ENCODE results near the gene SLIT1. TPM values are rescaled to one million over a fixed set of nuclear protein-coding genes. Genes with fewer than 3 reads are reported as not detected.

Gene SLIT1
- total RNA-seq, 4 donors from 2014 or later = 0.10 to 0.13 TPM; not detected in 2

GRCh38 chr10:97153270-97153850 lies 32.4 kb downstream of the SLIT1 start:
- Histone ChIP-seq H3K4me3 (no peak overlapping the region), H3K9me3 (no peaks in the 10 kb centered on the region), H3K4me1 (no peaks in the 10 kb centered on the region), H3K27ac (no peak overlapping the region), H3K36me3 (no peaks in the 10 kb centered on the region), H3K27me3 (no peaks in the 10 kb centered on the region)
- TF ChIP-seq, protein P1, sequence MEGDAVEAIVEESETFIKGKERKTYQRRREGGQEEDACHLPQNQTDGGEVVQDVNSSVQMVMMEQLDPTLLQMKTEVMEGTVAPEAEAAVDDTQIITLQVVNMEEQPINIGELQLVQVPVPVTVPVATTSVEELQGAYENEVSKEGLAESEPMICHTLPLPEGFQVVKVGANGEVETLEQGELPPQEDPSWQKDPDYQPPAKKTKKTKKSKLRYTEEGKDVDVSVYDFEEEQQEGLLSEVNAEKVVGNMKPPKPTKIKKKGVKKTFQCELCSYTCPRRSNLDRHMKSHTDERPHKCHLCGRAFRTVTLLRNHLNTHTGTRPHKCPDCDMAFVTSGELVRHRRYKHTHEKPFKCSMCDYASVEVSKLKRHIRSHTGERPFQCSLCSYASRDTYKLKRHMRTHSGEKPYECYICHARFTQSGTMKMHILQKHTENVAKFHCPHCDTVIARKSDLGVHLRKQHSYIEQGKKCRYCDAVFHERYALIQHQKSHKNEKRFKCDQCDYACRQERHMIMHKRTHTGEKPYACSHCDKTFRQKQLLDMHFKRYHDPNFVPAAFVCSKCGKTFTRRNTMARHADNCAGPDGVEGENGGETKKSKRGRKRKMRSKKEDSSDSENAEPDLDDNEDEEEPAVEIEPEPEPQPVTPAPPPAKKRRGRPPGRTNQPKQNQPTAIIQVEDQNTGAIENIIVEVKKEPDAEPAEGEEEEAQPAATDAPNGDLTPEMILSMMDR (IDR thresholded peaks at IDR 0.05 in 4 of 5, conservative IDR thresholded peaks at IDR 0.05 in 1 of 5) = no peak
- no peak for TF ChIP-seq POLR2A (IDR thresholded peaks at IDR 0.05)
- intact Hi-C loops (cut with DNase I; ENCODE audit: low total_unique reads) (no loop called here), in situ Hi-C loops (cut with MboI; ENCODE audit: low sequenced_read_pairs in 4 of 4) (no loop called here)
- ATAC-seq (no peak), DNase-seq (no peak)

DNA sequence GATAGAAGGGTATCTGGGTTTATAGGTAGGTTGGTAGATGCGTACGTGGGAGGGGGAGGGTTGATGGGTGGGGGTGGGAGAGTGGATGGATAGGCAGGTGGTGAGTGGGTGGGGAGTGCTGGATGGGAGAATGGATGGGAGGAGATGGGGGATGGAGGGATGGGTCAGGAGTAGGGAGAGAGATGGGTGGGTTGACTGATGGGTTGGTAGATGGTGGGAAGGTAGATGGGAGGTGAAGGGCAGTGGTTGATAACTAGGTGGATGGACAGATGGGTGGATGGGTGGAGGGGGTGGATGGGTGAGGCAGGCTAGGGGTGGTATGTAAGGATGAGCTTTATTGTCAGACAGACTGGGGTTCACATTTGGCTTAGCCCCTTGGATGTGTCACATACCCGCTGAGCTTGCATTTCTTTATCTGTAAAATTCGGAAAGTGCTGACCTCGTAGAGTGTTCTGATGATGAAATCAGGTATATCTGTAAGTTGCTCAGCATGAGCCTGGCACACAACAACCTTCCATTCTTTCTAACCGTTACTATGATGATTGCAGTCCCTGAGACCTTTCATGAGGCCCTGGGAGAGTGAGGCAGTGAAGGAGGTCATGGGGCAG lies 34.3 kb downstream of the SLIT1 start:
- Histone ChIP-seq H3K36me3 (no peaks in the 10 kb centered on the region), H3K27me3 (no peaks in the 10 kb centered on the region), H3K27ac (no peak overlapping the region), H3K4me3 (no peak overlapping the region), H3K4me1 (no peaks in the 10 kb centered on the region), H3K9me3 (no peaks in the 10 kb centered on the region)
- DNase-seq = no peak
- intact Hi-C loops (cut with DNase I; ENCODE audit: low total_unique reads) (no loop called here), in situ Hi-C loops (cut with MboI; ENCODE audit: low sequenced_read_pairs in 4 of 4) (no loop called here)
- no peak for ATAC-seq
- no peak for TF ChIP-seq POLR2A (IDR thresholded peaks at IDR 0.05)

DNA sequence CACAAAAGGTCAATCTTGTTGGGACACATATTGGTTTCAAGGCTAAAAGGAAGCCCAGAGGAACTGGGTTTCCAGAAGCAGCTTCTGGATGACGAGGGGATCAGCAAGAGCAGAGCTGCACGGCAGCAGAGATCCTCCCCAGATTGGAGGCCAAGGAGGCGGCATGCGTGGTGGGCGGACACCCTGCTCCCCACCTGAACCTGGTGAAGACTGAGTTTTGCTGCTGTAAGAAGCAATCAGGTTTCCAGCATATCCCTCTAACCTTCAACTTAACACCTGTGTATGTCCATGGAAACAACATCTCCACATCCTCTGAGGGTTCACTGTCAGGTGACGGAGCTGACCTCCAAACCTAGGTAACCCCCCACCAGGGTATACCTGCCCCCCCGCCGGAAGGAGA lies 35.1 kb downstream of the SLIT1 start:
- Histone ChIP-seq H3K4me3 (no peak overlapping the region), H3K9me3 (no peaks in the 10 kb centered on the region), H3K4me1 (no peaks in the 10 kb centered on the region), H3K36me3 (no peaks in the 10 kb centered on the region), H3K27me3 (no peaks in the 10 kb centered on the region), H3K27ac (no peak overlapping the region)
- in situ Hi-C loops (cut with MboI; ENCODE audit: low sequenced_read_pairs in 4 of 4) (no loop called here), intact Hi-C loops (cut with DNase I; ENCODE audit: low total_unique reads) (no loop called here)
- TF ChIP-seq, protein P1 (IDR thresholded peaks at IDR 0.05 in 4 of 5, conservative IDR thresholded peaks at IDR 0.05 in 1 of 5) = no peak
- no peak for TF ChIP-seq POLR2A (IDR thresholded peaks at IDR 0.05)
- ATAC-seq = no peak
- no peak for DNase-seq

- H3K27me3 ChIP-seq = no peaks in the 10 kb centered on the region
- H3K4me1 ChIP-seq = no peaks in the 10 kb centered on the region
- ATAC-seq (no peak), DNase-seq (no peak)
- intact Hi-C loops (cut with DNase I; ENCODE audit: low total_unique reads) = no loop called here
- H3K27ac ChIP-seq = no peak overlapping the region
- TF ChIP-seq POLR2A (IDR thresholded peaks at IDR 0.05) = no peak
- TF ChIP-seq, protein P1 (IDR thresholded peaks at IDR 0.05 in 4 of 5, conservative IDR thresholded peaks at IDR 0.05 in 1 of 5) = no peak
- no peaks in the 10 kb centered on the region for H3K36me3 ChIP-seq
- H3K9me3 ChIP-seq = no peaks in the 10 kb centered on the region
- H3K4me3 ChIP-seq = no peak overlapping the region
- in situ Hi-C loops (cut with MboI; ENCODE audit: low sequenced_read_pairs in 4 of 4) = no loop called here
Observed at GRCh38 chr10:97150013-97150595, 35.7 kb downstream of the SLIT1 start.

DNA sequence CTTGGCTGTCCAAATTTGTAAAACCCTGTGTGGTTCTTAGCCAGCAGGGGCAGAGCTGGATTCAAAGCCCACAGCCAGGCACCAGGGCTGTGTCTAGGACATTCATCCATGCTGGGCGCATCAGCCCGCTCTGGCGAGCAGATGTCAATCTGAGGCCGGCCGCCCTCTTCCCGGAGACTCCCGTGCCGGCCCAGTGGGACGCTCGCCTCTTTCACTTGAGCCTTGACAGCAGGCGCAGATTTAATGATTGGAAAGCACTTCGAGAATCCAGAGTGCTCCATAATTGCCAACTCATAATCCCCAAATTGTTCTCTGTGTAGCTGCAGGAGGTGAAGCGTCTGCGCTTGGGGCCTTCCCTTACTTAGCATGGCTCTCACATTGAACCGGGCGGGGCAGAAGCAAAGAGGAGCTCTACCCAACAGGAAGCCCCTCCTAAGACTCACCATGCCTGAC lies 36.7 kb downstream of the SLIT1 start:
- in situ Hi-C loops (cut with MboI; ENCODE audit: low sequenced_read_pairs in 4 of 4) (no loop called here), intact Hi-C loops (cut with DNase I; ENCODE audit: low total_unique reads) (no loop called here)
- Histone ChIP-seq H3K4me3 (no peak overlapping the region), H3K9me3 (no peaks in the 10 kb centered on the region), H3K27ac (no peak overlapping the region), H3K36me3 (no peaks in the 10 kb centered on the region), H3K27me3 (no peaks in the 10 kb centered on the region), H3K4me1 (no peaks in the 10 kb centered on the region)
- no peak for TF ChIP-seq POLR2A (IDR thresholded peaks at IDR 0.05)
- TF ChIP-seq, protein P1 (IDR thresholded peaks at IDR 0.05 in 4 of 5, conservative IDR thresholded peaks at IDR 0.05 in 1 of 5) = no peak
- DNase-seq (no peak), ATAC-seq (no peak)
